SU-DHL-6 (cell line): ENCODE measurements around the gene USP28.
A peak's percentile ranks its signal among the peaks of the same experiment; 100 is the strongest.

ENCODE experiments used
- EZH2phosphoT487 ChIP-seq: fragments of 200-600 bp; sonication (generic), shearing (Covaris generic); conservative IDR thresholded peaks from 2 replicates; pipeline ENCODE4 v1.6.1; 2018; ENCODE audit warnings: mild to moderate bottlenecking, antibody characterized with exemption, low read length, moderate library complexity, mixed read lengths
- TF ChIP-seq, protein P1 (sequence below): fragments of 200-600 bp; sonication (generic); IDR thresholded peaks from one replicate; pipeline ENCODE4 v1.5.1; 2017; ENCODE audit warnings: antibody characterized with exemption, mild to moderate bottlenecking, low read length, moderate library complexity; ENCODE audit not compliant: insufficient read depth, poor library complexity, severe bottlenecking

DNA sequence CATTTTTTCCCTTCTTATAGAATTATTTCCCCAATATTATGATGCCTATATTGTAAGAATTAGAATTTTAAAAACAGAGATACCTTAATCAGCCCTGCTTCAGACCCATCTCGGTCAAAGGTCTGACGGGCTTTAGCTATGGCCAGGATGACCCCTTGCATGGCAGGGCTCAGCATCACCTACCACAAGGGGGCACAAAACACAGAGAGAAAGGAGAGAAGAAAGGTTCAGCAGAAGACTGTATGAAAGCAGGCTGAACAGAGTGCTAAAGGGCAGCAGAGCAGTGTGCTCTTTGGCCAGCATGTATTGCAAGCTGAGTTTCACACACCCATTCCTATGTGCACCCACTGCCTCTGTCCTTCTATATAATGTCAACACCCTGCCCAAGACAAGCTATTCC lies 69.0 kb downstream of the USP28 start:
- TF ChIP-seq, protein P1, sequence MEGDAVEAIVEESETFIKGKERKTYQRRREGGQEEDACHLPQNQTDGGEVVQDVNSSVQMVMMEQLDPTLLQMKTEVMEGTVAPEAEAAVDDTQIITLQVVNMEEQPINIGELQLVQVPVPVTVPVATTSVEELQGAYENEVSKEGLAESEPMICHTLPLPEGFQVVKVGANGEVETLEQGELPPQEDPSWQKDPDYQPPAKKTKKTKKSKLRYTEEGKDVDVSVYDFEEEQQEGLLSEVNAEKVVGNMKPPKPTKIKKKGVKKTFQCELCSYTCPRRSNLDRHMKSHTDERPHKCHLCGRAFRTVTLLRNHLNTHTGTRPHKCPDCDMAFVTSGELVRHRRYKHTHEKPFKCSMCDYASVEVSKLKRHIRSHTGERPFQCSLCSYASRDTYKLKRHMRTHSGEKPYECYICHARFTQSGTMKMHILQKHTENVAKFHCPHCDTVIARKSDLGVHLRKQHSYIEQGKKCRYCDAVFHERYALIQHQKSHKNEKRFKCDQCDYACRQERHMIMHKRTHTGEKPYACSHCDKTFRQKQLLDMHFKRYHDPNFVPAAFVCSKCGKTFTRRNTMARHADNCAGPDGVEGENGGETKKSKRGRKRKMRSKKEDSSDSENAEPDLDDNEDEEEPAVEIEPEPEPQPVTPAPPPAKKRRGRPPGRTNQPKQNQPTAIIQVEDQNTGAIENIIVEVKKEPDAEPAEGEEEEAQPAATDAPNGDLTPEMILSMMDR, result peak; percentile 59
- TF ChIP-seq EZH2phosphoT487, result no peak
